ENCODE measurements around the gene SGSH. TPM values are rescaled to one million over a fixed set of nuclear protein-coding genes. Genes with fewer than 3 reads are reported as not detected.

Gene SGSH
- total RNA-seq, 2 experiments from 2014 or later: 14.3 to 38.4 TPM

DNA sequence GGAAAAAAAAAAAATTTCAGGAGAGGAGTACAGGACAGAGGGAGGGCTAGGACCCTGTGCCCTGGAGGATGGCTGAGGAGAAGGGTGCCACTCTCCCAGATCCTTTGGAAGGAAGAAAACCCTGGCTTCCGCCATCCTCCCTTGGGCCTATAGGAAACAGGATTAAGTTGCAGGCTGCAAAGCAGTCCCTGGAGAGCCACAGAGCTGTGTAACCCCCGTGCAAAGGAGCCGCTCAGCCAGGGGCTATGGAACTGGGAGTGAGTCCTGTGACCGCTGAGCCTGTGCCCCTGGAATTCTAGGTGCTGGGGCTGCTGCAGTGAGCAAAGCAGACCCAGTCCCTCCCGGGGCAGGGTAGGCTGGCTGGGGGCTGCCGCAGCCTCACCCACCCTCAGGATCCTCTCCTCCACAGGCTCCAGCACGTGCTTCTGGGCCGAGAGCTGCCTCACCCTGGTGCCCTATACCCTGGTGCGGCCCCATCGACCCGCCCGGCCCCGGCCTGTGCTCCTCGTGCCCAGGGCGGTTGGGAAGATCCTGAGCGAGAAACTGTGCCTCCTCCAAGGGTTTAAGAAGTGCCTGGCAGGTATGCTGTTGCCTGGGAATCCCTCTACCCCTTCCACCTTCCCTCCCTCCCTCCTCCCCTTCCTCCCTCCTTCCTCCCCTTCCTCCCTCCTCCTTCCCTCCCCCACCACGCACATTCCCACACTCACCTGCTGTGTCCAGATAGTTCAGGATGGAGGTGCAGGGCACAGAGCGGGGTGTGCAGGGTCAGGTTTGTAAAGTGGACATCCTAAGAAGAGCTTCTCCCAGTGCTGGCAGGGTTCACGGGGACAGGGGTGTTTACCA lies 15.3 kb downstream of the SGSH start:
- intact Hi-C loops (cut with micrococcal nuclease; ENCODE audit: unreplicated experiment): no loop called here
- Histone ChIP-seq H3K4me3 (ENCODE audit: low read depth, low read length, poor library complexity, severe bottlenecking) (no peak overlapping the region), H2AFZ (ENCODE audit: low read length) (no peak overlapping the region), H3K79me2 (ENCODE audit: insufficient read depth, low read depth, low read length) (no peaks in the 10 kb centered on the region), H3K9me3 (ENCODE audit: low read length) (no peaks in the 10 kb centered on the region), H4K20me1 (ENCODE audit: insufficient read depth, low read length) (no peaks in the 10 kb centered on the region), H3K27ac (ENCODE audit: low read depth, low read length, poor library complexity, severe bottlenecking) (no peak overlapping the region), H3K4me2 (ENCODE audit: low read length) (no peak overlapping the region), H3K4me1 (ENCODE audit: insufficient read depth, low read length, poor library complexity, severe bottlenecking) (no peaks in the 10 kb centered on the region), H3K9me2 (ENCODE audit: insufficient read depth, low read length) (no peaks in the 10 kb centered on the region), H3K36me3 (ENCODE audit: insufficient read depth, low read length) (no peaks in the 10 kb centered on the region)
- ChIA-PET CTCF (ENCODE audit: unreplicated experiment) (no interaction called here), POLR2A (interaction anchor here (1.1 kb wide), 1 partner anchor 53 kb away, joined by 3 read pairs; no protein-coding TSS in a partner anchor)
- TF ChIP-seq, protein P1, sequence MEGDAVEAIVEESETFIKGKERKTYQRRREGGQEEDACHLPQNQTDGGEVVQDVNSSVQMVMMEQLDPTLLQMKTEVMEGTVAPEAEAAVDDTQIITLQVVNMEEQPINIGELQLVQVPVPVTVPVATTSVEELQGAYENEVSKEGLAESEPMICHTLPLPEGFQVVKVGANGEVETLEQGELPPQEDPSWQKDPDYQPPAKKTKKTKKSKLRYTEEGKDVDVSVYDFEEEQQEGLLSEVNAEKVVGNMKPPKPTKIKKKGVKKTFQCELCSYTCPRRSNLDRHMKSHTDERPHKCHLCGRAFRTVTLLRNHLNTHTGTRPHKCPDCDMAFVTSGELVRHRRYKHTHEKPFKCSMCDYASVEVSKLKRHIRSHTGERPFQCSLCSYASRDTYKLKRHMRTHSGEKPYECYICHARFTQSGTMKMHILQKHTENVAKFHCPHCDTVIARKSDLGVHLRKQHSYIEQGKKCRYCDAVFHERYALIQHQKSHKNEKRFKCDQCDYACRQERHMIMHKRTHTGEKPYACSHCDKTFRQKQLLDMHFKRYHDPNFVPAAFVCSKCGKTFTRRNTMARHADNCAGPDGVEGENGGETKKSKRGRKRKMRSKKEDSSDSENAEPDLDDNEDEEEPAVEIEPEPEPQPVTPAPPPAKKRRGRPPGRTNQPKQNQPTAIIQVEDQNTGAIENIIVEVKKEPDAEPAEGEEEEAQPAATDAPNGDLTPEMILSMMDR (conservative IDR thresholded peaks at IDR 0.05; ENCODE audit: low read length): no peak
- TF ChIP-seq EZH2phosphoT487 (IDR thresholded peaks at IDR 0.05; ENCODE audit: borderline replicate concordance, low read depth, low read length): no peak
- DNase-seq (ENCODE audit: low spot score): no peak
- no TSS peak for BruUV-seq (replicated peaks)

DNA sequence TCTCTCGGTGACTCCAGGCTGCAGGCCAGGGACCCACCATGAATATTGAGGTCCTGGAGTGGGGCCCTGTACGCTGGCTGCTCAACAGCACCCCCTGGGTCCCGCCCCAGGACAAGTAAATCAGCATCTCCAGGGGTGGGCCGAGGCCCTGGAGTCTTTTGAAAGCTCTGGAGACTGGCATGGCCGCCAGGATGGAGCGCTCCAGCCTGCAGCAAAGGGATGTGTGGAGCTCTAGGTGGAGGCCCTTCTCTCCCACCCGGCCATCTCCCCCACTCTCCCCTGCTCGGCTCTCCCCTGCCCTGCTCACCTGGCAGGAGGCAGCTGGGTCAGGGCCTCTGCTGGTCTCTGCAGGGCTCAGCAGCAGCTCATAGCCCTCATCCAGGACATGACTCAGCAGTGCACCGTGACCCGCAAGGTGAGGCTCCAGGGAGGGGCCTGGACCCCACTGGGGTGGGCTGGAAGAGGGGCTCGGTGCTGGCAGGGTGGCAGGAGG lies 16.6 kb downstream of the SGSH start:
- Histone ChIP-seq H3K4me3 (ENCODE audit: low read depth, low read length, poor library complexity, severe bottlenecking) (no peak overlapping the region), H3K9me3 (ENCODE audit: low read length) (no peaks in the 10 kb centered on the region), H3K27ac (ENCODE audit: low read depth, low read length, poor library complexity, severe bottlenecking) (no peak overlapping the region), H3K36me3 (ENCODE audit: insufficient read depth, low read length) (no peaks in the 10 kb centered on the region), H3K9me2 (ENCODE audit: insufficient read depth, low read length) (no peaks in the 10 kb centered on the region), H4K20me1 (ENCODE audit: insufficient read depth, low read length) (no peaks in the 10 kb centered on the region), H2AFZ (ENCODE audit: low read length) (no peak overlapping the region), H3K4me1 (ENCODE audit: insufficient read depth, low read length, poor library complexity, severe bottlenecking) (no peaks in the 10 kb centered on the region), H3K4me2 (ENCODE audit: low read length) (no peak overlapping the region), H3K79me2 (ENCODE audit: insufficient read depth, low read depth, low read length) (no peaks in the 10 kb centered on the region)
- no TSS peak for BruUV-seq (replicated peaks)
- CTCF ChIA-PET (ENCODE audit: unreplicated experiment): no interaction called here
- DNase-seq (ENCODE audit: low spot score): peak; percentile 13
- no peak for TF ChIP-seq EZH2phosphoT487 (IDR thresholded peaks at IDR 0.05; ENCODE audit: borderline replicate concordance, low read depth, low read length)
- TF ChIP-seq, protein P1 (conservative IDR thresholded peaks at IDR 0.05; ENCODE audit: low read length): peak; percentile 49
- POLR2A ChIA-PET: interaction anchor here (0.6 kb wide), 1 partner anchor 59 kb away, joined by 3 read pairs; no protein-coding TSS in a partner anchor
- intact Hi-C loops (cut with micrococcal nuclease; ENCODE audit: unreplicated experiment): no loop called here

DNA sequence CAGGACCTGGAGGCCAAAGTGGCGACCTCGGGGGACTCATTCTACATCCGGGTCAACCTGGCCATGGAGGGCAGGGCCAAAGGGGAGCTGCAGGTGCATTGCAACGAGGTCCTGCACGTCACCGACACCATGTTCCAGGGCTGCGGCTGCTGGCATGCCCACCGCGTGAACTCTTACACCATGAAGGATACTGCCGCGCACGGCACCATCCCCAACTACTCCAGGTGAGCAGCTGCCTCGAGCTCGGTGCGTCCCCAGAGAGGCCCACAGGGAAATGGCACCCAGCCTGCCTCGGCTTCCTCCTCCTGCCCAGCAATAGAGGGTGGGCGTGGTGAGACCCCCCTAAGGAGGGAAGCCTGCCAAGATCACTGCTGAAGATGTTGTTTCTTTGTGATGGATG lies 17.9 kb downstream of the SGSH start:
- Histone ChIP-seq H3K9me3 (ENCODE audit: low read length) (no peaks in the 10 kb centered on the region), H3K27ac (ENCODE audit: low read depth, low read length, poor library complexity, severe bottlenecking) (no peak overlapping the region), H3K4me1 (ENCODE audit: insufficient read depth, low read length, poor library complexity, severe bottlenecking) (no peaks in the 10 kb centered on the region), H3K4me2 (ENCODE audit: low read length) (no peak overlapping the region), H3K9me2 (ENCODE audit: insufficient read depth, low read length) (no peaks in the 10 kb centered on the region), H3K79me2 (ENCODE audit: insufficient read depth, low read depth, low read length) (no peaks in the 10 kb centered on the region), H3K36me3 (ENCODE audit: insufficient read depth, low read length) (no peaks in the 10 kb centered on the region), H2AFZ (ENCODE audit: low read length) (no peak overlapping the region), H3K4me3 (ENCODE audit: low read depth, low read length, poor library complexity, severe bottlenecking) (no peak overlapping the region), H4K20me1 (ENCODE audit: insufficient read depth, low read length) (no peaks in the 10 kb centered on the region)
- no peak for DNase-seq (ENCODE audit: low spot score)
- intact Hi-C loops (cut with micrococcal nuclease; ENCODE audit: unreplicated experiment): no loop called here
- POLR2A ChIA-PET: no interaction called here
- TF ChIP-seq, protein P1 (conservative IDR thresholded peaks at IDR 0.05; ENCODE audit: low read length): no peak
- TF ChIP-seq EZH2phosphoT487 (IDR thresholded peaks at IDR 0.05; ENCODE audit: borderline replicate concordance, low read depth, low read length): no peak
- CTCF ChIA-PET (ENCODE audit: unreplicated experiment): no interaction called here
- BruUV-seq (replicated peaks): no TSS peak
